NT2/D1 (cell line): Measurements from ENCODE around the gene PARL.
"Not testable (repeated sequence)": the region's sequence is repeated elsewhere in the genome, so short reads cannot be mapped to it uniquely, and the experiment has no call there.

Experiments
- SUZ12 ChIP-seq: IDR thresholded peaks from 2 replicates; pipeline ENCODE4 v1.6.1; 2011; ENCODE audit not compliant: insufficient read length, insufficient read depth; ENCODE audit errors: extremely low read depth
- YY1 ChIP-seq: IDR thresholded peaks from 2 replicates; pipeline ENCODE4 v1.6.1; 2011; ENCODE audit not compliant: insufficient read length, insufficient read depth
- ZNF274 ChIP-seq: IDR thresholded peaks from 2 replicates; pipeline ENCODE4 v1.6.1; 2011; ENCODE audit warnings: mild to moderate bottlenecking, low read depth, low read length

DNA sequence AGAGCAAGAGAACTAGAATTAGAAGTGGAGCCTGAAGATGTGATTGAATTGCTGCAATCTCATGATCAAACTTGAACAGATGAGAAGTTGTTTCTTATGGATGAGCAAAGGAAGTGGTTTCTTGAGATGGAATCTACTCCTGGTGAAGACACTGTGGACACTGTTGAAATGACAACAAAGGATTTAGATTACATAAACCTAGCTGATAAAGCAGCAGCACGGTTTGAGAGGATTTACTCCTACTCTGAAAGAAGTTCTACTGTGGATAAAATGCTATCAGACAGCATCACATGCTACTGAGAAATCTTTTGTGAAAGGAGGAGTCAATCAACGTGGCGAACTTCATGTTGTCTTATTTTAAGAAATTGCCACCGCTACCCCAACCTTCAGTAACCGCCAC is 7.5 kb downstream of the PARL start:
- not testable (repeated sequence) for TF ChIP-seq ZNF274, YY1, SUZ12
